UCSD-AML1 (cell line): Measurements from ENCODE around the gene SERPINH1.
A peak's percentile ranks its signal among the peaks of the same experiment; 100 is the strongest.

ENCODE experiments used
- DNase-seq: peaks from one replicate; lab custom pipeline; 2025; ENCODE audit not compliant: unreplicated experiment; lab: John Stamatoyannopoulos, UW

The SERPINH1 gene

GRCh38 chr11:75532200-75533048 lies 29.6 kb upstream of the SERPINH1 start:
- peak; percentile 67 for DNase-seq

DNA sequence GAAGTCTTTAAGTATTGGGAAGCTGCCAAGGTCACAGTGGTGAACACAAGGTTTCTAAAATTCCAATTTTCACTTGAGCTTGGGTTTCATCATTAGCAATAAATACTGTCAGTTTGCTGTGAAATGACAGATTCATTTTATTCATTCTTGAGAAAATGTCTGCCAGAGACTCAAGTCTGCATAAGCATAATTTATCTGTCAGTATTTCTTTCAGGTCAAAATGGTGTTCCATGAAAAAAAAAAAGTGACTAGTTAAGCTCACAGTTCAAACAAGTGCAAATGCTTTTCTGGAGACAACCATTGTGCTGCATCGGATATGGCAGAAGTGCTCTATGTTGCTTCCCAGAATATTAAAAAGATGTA lies 28.2 kb upstream of the SERPINH1 start:
- DNase-seq = no peak

DNA sequence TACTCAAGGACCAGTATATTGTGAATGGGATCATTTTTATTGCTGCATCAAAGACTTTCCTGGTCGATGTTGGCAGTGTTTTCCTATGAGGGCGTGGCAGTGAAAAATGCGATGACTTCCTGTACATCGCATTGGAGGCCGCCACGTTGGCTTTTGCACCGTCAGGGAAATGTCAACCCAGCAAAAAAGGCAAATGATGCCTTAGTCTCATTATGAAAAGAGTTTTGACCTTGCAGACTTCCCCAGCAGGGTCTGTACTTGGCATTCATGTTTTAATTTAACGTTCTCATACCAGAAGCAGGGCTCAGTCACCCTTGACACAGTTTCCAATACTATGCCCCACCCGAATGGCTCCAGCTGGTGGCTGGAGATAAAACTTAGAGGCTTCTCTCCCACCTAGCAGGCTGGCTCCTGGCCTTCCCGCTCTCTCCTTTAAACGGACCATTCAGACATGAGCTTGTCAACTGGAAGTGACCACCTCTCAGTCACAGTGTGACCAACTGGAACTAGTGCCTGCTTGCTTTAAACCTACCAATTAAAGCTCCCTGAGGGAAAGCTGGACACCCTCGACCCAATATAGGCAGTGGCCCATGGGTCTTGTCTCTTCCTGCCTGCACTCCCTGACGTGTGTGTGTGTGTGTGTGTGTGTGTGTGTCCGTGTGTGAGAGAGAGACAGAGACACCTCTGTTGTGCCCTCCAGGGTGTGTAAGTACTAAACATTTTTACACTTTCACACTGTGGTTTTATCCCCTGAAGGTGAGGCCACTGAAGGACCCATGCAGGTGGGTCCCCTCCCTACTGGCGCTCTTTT lies 27.6 kb upstream of the SERPINH1 start:
- no peak for DNase-seq

DNA sequence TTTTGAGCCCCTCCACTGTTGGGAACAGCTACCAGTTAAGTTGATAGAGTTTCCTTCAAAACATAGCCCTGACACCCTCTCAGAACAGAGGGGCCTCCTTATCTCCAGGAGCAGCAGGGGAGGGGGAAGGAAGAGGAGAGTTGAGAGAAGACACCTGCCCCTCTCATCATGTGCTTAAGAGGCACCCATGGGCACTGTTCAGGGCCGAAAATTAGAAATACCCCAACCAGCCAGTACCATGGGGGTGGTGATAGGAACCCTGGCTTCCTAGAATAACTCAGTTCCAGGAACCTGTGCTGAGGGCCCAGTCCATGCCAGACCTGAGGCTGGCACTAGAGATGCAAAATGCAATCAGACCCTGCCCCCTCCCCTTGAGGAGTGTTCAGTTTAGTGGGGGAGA lies 27.0 kb upstream of the SERPINH1 start:
- DNase-seq = no peak

- DNase-seq = peak; percentile 56
Observed at GRCh38 chr11:75536786-75537641, 25.0 kb upstream of the SERPINH1 start.

GRCh38 chr11:75537740-75538139 lies 24.3 kb upstream of the SERPINH1 start:
- DNase-seq = no peak

GRCh38 chr11:75538150-75538942 lies 23.7 kb upstream of the SERPINH1 start:
- DNase-seq = no peak

DNA sequence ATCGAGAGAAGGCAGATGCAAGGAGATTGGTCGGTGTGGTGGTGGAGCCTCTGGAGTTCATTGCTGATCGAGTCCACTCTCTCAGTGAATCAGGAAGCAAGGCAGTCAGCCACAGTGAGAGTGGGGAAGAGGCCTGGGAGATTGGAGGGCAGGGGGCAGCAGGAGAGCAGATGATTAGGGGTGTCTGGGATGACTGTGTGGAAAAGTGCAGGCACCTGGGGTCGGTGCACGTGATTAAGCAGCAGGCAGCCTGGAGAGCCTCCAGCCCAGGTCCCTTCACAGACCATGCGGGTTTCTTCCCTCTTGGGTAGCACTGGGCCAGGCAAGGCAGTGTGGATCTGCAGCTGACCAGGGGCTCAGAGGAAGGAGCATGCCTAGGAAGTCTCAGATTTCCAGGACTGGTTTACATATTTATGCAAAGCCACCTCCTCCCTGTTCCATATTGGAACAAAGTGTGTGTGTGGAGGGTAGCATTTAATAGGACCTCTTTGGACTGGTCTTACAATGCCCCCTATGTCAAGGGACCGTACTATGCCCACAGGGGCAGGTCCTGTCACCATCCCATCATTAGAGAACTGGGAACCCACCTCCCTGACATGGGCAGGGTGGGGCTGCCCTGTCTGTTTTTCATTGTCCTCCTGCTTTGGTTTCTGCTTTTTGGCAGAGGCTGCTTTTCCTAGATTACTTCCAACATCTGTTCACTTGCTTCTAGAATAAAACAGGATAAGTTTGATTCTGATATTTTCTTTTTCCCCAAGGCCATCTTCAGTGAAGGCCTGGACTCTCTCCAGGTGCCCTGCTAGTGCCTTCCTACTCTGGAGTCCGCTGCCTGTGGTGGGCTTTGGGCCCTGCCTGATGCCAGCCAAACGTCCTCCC lies 22.4 kb upstream of the SERPINH1 start:
- no peak for DNase-seq

- DNase-seq = no peak
Observed at GRCh38 chr11:75541193-75542087, 20.6 kb upstream of the SERPINH1 start.

- no peak for DNase-seq
Observed at GRCh38 chr11:75542088-75542438, 20.0 kb upstream of the SERPINH1 start.

- DNase-seq = no peak
Observed at GRCh38 chr11:75543806-75544205, 18.2 kb upstream of the SERPINH1 start.

DNA sequence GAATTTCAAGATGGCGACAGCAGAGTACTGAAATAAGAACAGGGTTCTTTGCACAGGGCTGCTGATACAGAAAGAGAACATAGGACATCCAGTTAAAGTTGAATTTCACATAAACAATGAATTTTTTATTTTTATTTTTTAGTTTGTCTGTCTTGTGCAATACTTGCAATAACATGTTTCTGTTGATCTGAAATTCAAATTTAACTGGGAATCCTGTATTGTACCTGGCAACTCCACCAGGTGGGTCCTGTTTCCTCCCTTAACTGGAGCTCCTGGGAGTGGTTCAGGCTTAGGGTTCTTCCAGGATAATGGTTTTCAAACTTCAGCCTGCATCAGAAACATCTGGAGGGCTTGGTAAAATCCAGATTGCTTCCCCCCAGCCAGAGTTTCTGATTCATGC lies 14.9 kb upstream of the SERPINH1 start:
- no peak for DNase-seq

- peak; percentile 54 for DNase-seq
Observed at GRCh38 chr11:75547617-75548058, 14.4 kb upstream of the SERPINH1 start.

DNA sequence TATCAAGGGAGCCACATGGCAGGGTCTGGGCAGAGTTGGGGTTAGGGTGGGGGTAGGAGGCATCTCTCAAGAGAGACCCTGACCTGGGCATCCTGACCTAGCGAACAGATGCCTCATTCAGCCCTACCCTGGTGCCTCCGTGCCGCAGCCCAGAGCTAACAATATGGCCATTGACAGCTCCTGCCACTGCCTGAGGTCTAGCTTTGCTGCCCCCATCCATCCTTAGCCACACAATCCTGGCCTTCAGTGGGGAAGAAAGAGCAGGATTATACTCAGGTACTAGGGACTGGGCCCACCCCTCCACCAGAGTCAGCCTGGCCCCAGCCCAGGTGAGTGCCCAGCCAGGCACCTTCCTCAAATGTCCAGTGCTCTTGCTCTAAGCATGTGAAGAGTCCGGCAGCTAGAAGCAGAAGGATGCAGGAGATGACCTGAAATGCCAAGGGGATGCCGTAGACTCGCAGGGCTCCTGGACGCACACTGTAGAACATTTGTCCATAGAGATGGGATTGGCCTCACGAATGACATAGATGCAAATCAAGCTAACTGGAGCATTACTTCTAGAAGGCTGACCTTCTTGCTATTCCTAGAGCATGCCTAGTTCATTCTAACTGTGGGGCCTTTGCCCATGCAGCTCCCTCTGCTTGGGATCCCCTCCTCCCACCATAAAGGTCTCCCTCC lies 13.3 kb upstream of the SERPINH1 start:
- no peak for DNase-seq

DNA sequence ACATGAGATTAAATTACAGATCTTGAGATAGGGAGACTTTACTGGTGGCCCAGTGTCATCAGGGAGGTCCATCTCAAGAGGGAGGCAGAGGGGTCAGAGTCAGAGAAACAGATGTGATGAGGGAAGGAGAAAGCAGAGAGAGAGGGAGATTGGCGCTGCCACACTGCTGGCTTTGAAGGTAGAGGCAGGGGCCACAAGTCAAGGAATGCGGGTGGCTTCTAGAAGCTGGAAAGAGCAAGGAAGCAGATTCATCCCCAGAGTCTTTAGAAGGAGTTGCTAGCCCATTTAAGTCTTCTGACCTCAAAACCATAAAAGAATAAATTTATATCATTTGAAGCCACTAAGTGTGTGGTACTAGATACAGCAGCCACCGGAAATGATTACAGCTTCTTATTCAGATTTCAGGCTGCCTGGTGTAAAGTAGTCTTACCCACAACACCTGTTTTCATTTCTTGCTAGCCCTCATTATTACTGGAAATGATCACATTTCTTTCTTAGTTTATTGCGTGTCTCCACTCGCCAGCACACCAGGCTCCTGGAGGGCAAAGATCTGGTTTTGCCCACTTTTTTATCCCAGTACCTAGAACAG lies 12.6 kb upstream of the SERPINH1 start:
- DNase-seq = no peak

DNA sequence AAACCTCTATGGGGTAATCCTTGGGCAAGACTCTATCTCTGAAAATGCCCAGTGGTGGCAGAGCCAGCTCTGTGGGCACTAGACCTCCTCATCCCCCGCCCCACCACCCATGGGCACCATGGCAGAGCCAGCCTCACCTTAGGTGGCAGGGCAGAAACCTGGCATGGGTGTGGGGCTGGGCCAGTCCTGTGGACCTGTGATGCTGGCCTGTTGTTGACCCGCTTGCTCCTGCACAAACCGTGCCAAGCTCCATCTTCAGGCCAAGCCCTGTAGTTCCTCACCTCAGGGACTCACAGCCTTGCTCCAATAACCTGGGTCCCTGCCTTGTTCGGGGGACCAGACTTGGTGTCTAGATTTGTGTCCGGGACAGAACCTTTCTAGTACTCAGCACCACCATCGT lies 8.9 kb upstream of the SERPINH1 start:
- DNase-seq = no peak

- no peak for DNase-seq
Observed at GRCh38 chr11:75553889-75554257, 8.2 kb upstream of the SERPINH1 start.
